GM12878 (cell line): ENCODE results near the gene PTPN14. TPM values are rescaled to one million over a fixed set of nuclear protein-coding genes. Genes with fewer than 3 reads are reported as not detected.

ENCODE experiments used
- ATAC-seq: fragments of 200-7000 bp; cut with Tn5 transposase; 3 replicates; pipeline ENCODE4 v1.9.1; 2020; ENCODE audit warnings: mild to moderate bottlenecking, moderate library complexity
- BruUV-seq: library from RNA; stranded (reverse); fragments of 400-500 nt; replicated peaks from 2 replicates; lab custom pipeline; 2021; lab: Mats Ljungman, UMichigan
- CTCF ChIA-PET: fragments of 300-600 bp; sonication (Branson Sonifier 250); formaldehyde crosslinking; extraction: SDS; loops from one replicate; lab custom pipeline; 2021; ENCODE audit warnings: inconsistent platforms; lab: Yijun Ruan, JAX
- POLR2A ChIA-PET: fragments of 350-600 bp; formaldehyde crosslinking; extraction: SDS; loops from one replicate; lab custom pipeline; 2021; ENCODE audit warnings: inconsistent platforms; lab: Charles Lee
- RAD21 ChIA-PET: fragments of 300-600 bp; sonication (Branson Sonifier 250); formaldehyde crosslinking; loops from one replicate; lab custom pipeline; 2023; ENCODE audit warnings: antibody characterized with exemption; ENCODE audit not compliant: unreplicated experiment; lab: Charles Lee
- SMC1A ChIA-PET: fragments of 300-600 bp; sonication (Branson Sonifier 250); formaldehyde crosslinking; loops from one replicate; lab custom pipeline; 2023; ENCODE audit not compliant: unreplicated experiment, uncharacterized antibody; lab: Charles Lee
- DNase-seq: peaks from one replicate; pipeline ENCODE4 v3.0.0-alpha.2; 2011; ENCODE audit warnings: low read depth, low spot score
- FAIRE-seq: peaks from 3 replicates; lab custom pipeline; 2011; peaks lifted over from hg19 to GRCh38; lab: Jason Lieb, UNC
- H2AFZ ChIP-seq: 2 replicates; pipeline ENCODE4 v1.6.0; 2011; ENCODE audit warnings: low read depth, low read length, control low read depth; ENCODE audit not compliant: control insufficient read depth
- H3K27ac ChIP-seq: 2 replicates; pipeline ENCODE4 v1.5.1; 2011; ENCODE audit warnings: control low read depth; ENCODE audit not compliant: control insufficient read depth, insufficient read depth
- H3K27me3 ChIP-seq, 2 experiments: replicated peaks in 1 of 2; 2 replicates each; pipeline versions ENCODE4 v1.6.0 to v1.6.1; 2011; ENCODE audit warnings: low read length in 1 of 2; ENCODE audit not compliant: control insufficient read depth in 2 of 2, insufficient read depth in 2 of 2
- H3K36me3 ChIP-seq, 2 experiments: 2 replicates each; pipeline ENCODE4 v1.5.1; 2011; ENCODE audit warnings: low read length in 1 of 2; ENCODE audit not compliant: control insufficient read depth in 2 of 2, insufficient read depth in 2 of 2
- H3K4me1 ChIP-seq: 2 replicates; pipeline ENCODE4 v1.6.1; 2011; ENCODE audit warnings: mild to moderate bottlenecking, low read length, moderate library complexity, mixed read lengths; ENCODE audit not compliant: control insufficient read depth, insufficient read depth
- H3K4me2 ChIP-seq: 2 replicates; pipeline ENCODE4 v1.6.0; 2011; ENCODE audit warnings: control low read depth; ENCODE audit not compliant: control insufficient read depth, insufficient read depth
- H3K4me3 ChIP-seq: fragments of 200-600 bp; sonication (generic); 2 replicates; pipeline ENCODE4 v1.5.1; 2016
- H3K79me2 ChIP-seq: 2 replicates; pipeline ENCODE4 v1.6.0; 2011; ENCODE audit warnings: low read length; ENCODE audit not compliant: control insufficient read depth, insufficient read depth
- H3K9ac ChIP-seq: 2 replicates; pipeline ENCODE4 v1.8.0; 2011; ENCODE audit warnings: low read length, control low read depth, mixed read lengths; ENCODE audit not compliant: control insufficient read depth, insufficient read depth
- H3K9me3 ChIP-seq: replicated peaks from 3 replicates; pipeline ENCODE4 v1.5.1; 2011; ENCODE audit warnings: mild to moderate bottlenecking, low read length; ENCODE audit not compliant: control insufficient read depth, insufficient read depth
- H4K20me1 ChIP-seq: 2 replicates; pipeline ENCODE4 v1.6.0; 2011; ENCODE audit not compliant: control insufficient read depth, insufficient read depth
- CTCF ChIP-seq, 3 experiments: IDR thresholded peaks in 2 of 3; conservative IDR thresholded peaks in 1 of 3; 2 replicates each; pipeline ENCODE4 v1.5.1; 2011; ENCODE audit warnings: low read depth in 3 of 3, low read length in 3 of 3, mild to moderate bottlenecking in 3 of 3, control low read depth in 2 of 3, moderate library complexity in 2 of 3, inconsistent platforms in 1 of 3, mixed read lengths in 1 of 3; ENCODE audit not compliant: control insufficient read depth in 2 of 3, insufficient read depth in 1 of 3; ENCODE audit errors: extremely low read depth in 1 of 3
- NFYB ChIP-seq: IDR thresholded peaks from 2 replicates; pipeline ENCODE4 v1.6.1; 2011; ENCODE audit warnings: low read depth, mild to moderate bottlenecking, low read length, improper control_type of control experiment, moderate library complexity; ENCODE audit not compliant: insufficient read depth
- WGBS: methylation state at CpG from one replicate; pipeline ENCODE4 v1.1.6; 2016; ENCODE audit warnings: low lambda C conversion rate; ENCODE audit not compliant: insufficient replicate concordance, insufficient coverage; ENCODE audit errors: missing lambda C conversion rate; 5-methylcytosine and 5-hydroxymethylcytosine counted together
- in situ Hi-C: fragments of 300-500 bp; cut with MboI; formaldehyde crosslinking; loops from 9 replicates; pipeline ENCODE4 v1.14.3; 2018; ENCODE audit warnings: mixed read lengths
- intact Hi-C: fragments of 100-400 bp; cut with micrococcal nuclease; formaldehyde crosslinking; loops from one replicate; pipeline ENCODE4 v1.14.2; 2022; ENCODE audit not compliant: unreplicated experiment
- polyA plus RNA-seq, 11 experiments: library from polyadenylated mRNA; depleted of rRNA in 4 of 11; unstranded in 6 of 11; stranded (reverse) in 5 of 11; fragments of >200 nt; fragmentation: Nextera tagmentation in 4 of 11; fragmentation: Illumina TruSeq in 1 of 11; extraction: Ambion mirVana in 4 of 11; extraction: Trizol in 1 of 11; gene quantifications; 1 replicate in 1 of 11; 2 replicates in 10 of 11; pipeline versions ENCODE4 v1.2.1 to v1.2.3, GENCODE V29; 2011 to 2016; ENCODE audit warnings: inconsistent platforms in 2 of 11, missing spikeins in 2 of 11, low read depth in 1 of 11
- total RNA-seq, 4 experiments: library from RNA; depleted of rRNA in 3 of 4; stranded (reverse); fragments of >200 nt in 3 of 4; fragmentation: Illumina TruSeq in 1 of 4; extraction: Trizol in 1 of 4; gene quantifications; 2 replicates each; pipeline versions ENCODE4 v1.2.1 to v1.2.3, GENCODE V29; 2013 to 2021

PTPN14 gene
- total and polyA plus RNA-seq, 10 of the 15 experiments (the other 5 are each of a cell fraction or from before 2014, with no cell fraction given): 0.05 to 5.1 (median 0.44) TPM

DNA sequence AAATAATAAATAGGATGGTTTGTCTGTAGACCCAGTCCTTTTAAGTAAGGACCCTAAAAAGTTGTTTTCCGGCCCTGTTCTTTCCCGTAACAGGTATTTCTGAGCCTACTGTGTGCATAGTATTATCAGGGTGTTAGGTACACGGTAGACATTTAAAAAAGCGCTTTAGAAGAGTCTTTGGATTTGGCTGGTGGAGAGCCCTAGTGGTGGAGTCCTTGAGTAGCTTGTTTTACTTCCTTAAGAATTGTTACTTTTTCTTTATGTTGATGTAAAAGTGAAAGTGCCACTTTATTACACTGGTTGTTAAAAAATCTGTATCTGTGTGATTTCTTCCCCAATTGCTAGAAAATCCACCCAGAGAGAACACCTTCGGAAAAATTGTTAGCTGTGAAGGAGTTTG, 233.7 kb downstream of the PTPN14 start:
- ChIA-PET SMC1A (interaction anchor here (0.8 to 3.9 kb wide), 10 partner anchors 10 to 263 kb away, joined by 3 to 31 read pairs (median 4); no protein-coding TSS in a partner anchor), CTCF (interaction anchor here (0.6 to 9.2 kb wide), 9 partner anchors 11 to 1078 kb away, joined by 3 to 132 read pairs (median 3); no protein-coding TSS in a partner anchor), RAD21 (interaction anchor here (0.6 to 3.2 kb wide), 7 partner anchors 10 to 1202 kb away, joined by 3 to 17 read pairs (median 4); partner anchors contain the start of gene SMYD2), POLR2A (interaction anchor here (0.9 kb wide), 1 partner anchor 10 kb away, joined by 3 read pairs; no protein-coding TSS in a partner anchor)
- no peaks in the 10 kb centered on the region for H3K79me2 ChIP-seq
- intact Hi-C loops (no loop called here), in situ Hi-C loops (no loop called here)
- FAIRE-seq (no peak), DNase-seq (no peak), ATAC-seq (no peak)
- H3K27ac ChIP-seq: no peak overlapping the region; the same call in 1 of the 2 replicates
- BruUV-seq: no TSS peak
- H4K20me1 ChIP-seq: no peaks in the 10 kb centered on the region
- TF ChIP-seq CTCF (IDR thresholded peaks at IDR 0.05 in 2 of 3, conservative IDR thresholded peaks at IDR 0.05 in 1 of 3; ENCODE audit: control insufficient read depth in 2 of 3, extremely low read depth in 1 of 3, insufficient read depth in 1 of 3, low read depth in 3 of 3, low read length in 3 of 3): peak in 1 of 3 experiments; percentile 15; a peak in 1 of 6 replicates
- TF ChIP-seq NFYB: no peak
- H3K36me3 ChIP-seq: peaks cover 2 to 3% of the 10 kb centered on the region in 2 experiments; a peak in 2 of 4 replicates
- H3K9me3 ChIP-seq: no peaks in the 10 kb centered on the region
- peak overlapping the region; percentile 59 for H2AFZ ChIP-seq
- 97% methylated on average over 5 of the region's 5 CpGs for WGBS
- peaks cover 9% of the 10 kb centered on the region for H3K4me1 ChIP-seq
- no peak overlapping the region for H3K9ac ChIP-seq
- peak overlapping the region; percentile 23; the same call in 1 of the 2 replicates for H3K4me2 ChIP-seq
- no peaks in the 10 kb centered on the region for H3K27me3 ChIP-seq
- peak overlapping the region; percentile 6; the same call in 1 of the 2 replicates for H3K4me3 ChIP-seq
